GM23248 (cell line): ENCODE results near the gene CD274.

ENCODE experiments used
- EZH2 ChIP-seq: fragments of 200-600 bp; sonication (generic); IDR thresholded peaks from 2 replicates; pipeline ENCODE4 v1.6.1; 2018; ENCODE audit warnings: antibody characterized with exemption, mild to moderate bottlenecking; ENCODE audit not compliant: insufficient read depth, poor library complexity, severe bottlenecking
- EZH2phosphoT487 ChIP-seq: fragments of 200-600 bp; sonication (generic); IDR thresholded peaks from 2 replicates; pipeline ENCODE4 v1.6.1; 2018; ENCODE audit warnings: antibody characterized with exemption, moderate library complexity, mild to moderate bottlenecking, low read depth; ENCODE audit not compliant: insufficient read depth

DNA sequence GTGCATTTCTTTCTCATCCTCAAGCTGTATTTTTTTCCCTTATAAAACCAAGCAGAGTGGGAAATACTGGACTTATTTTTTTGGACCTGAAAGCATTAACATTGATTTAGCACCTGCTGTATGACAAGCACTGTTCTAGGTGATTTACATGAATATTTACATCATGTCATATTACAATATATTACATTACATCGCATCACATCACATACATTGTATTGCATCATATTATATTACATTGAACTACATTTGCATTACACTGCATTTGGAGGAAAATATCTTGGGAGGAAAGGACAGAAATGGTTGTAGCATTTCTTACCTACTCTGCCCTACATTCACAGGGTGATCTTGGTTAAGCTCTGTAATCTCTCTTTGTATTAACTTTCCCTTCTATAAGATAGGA, 48.8 kb downstream of the CD274 start:
- TF ChIP-seq EZH2 (no peak), EZH2phosphoT487 (no peak)
